Ovary (tissue), 3 donors: ENCODE measurements around the gene P4HTM.

ENCODE experiments used
- CTCF ChIP-seq, 3 donors: fragments of 450-650 bp in 2 of 3; fragments of 200-600 bp in 1 of 3; IDR thresholded peaks; one replicate each; pipeline versions ENCODE4 v1.5.1 to v1.8.0; 2016 to 2022; ENCODE audit warnings: antibody characterized with exemption in 3 of 3, mild to moderate bottlenecking in 1 of 3
- EP300 ChIP-seq: sonication (generic); formaldehyde crosslinking; IDR thresholded peaks from one replicate; pipeline ENCODE4 v1.6.1; 2017; ENCODE audit warnings: antibody characterized with exemption
- donor health status: DM: no; HTN: no; CAD: no.

DNA sequence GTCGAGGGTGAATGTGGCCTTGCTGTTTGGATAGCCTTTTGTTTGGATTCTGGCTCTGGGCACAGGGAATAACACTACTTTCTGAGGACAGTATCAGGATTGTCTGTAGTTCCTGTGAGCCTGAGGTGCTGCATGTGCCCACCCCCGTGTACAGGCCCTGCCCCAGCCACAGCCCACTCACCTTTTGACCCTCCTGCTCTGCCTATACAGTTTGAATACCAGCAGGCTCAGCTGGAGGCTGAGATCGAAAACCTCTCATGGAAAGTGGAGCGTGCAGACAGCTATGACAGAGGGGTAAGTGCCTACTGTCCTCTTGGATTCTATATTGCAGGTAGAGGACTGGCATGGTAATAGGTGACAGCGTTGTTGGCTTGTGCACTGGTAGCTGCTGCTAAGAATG lies 7.4 kb upstream of the P4HTM start:
- TF ChIP-seq EP300 (no peak), CTCF (IDR thresholded peaks at IDR 0.05) (no peak)
